Uterus (tissue), 2 donors: ENCODE measurements around the gene NPW.

ENCODE experiments used
- CTCF ChIP-seq, 4 experiments: fragments of 200-600 bp in 2 of 4; fragments of 450-650 bp in 2 of 4; sonication (generic) in 2 of 4; IDR thresholded peaks; one replicate each; pipeline ENCODE4 v1.5.1; 2016 to 2019; ENCODE audit warnings: antibody characterized with exemption in 4 of 4, mild to moderate bottlenecking in 2 of 4, moderate library complexity in 1 of 4
- POLR2A ChIP-seq, 2 donors: fragments of 450-650 bp; IDR thresholded peaks; one replicate each; pipeline ENCODE4 v1.6.1; 2016; ENCODE audit warnings: antibody characterized with exemption in 2 of 2, mild to moderate bottlenecking in 1 of 2, moderate library complexity in 1 of 2

- TF ChIP-seq CTCF (IDR thresholded peaks at IDR 0.05) (no peak), POLR2A (IDR thresholded peaks at IDR 0.05) (no peak)
These were observed 18.6 kb upstream of the NPW start for GRCh38 chr16:2001035-2001434.
